Neural cell (in vitro differentiated cells): ENCODE results near the gene C18orf54.
"Not testable (repeated sequence)": the region's sequence is repeated elsewhere in the genome, so short reads cannot be mapped to it uniquely, and the experiment has no call there.

ENCODE experiments used
- EP300 ChIP-seq: fragments of 450-650 bp; conservative IDR thresholded peaks from 2 replicates; pipeline ENCODE4 v1.6.1; 2014; ENCODE audit warnings: antibody characterized with exemption, mild to moderate bottlenecking, moderate library complexity; ENCODE audit not compliant: poor library complexity, severe bottlenecking
- EZH2 ChIP-seq: fragments of 200-600, 300-800 bp; shearing (Covaris generic), sonication (generic); IDR thresholded peaks from 2 replicates; pipeline ENCODE4 v1.6.1; 2014; ENCODE audit warnings: antibody characterized with exemption, low read length, borderline replicate concordance, mild to moderate bottlenecking; ENCODE audit not compliant: insufficient read depth, poor library complexity, severe bottlenecking
- MXI1 ChIP-seq: fragments of 450-650 bp; conservative IDR thresholded peaks from 2 replicates; pipeline ENCODE4 v1.6.1; 2014; ENCODE audit warnings: antibody characterized with exemption, mild to moderate bottlenecking; ENCODE audit not compliant: poor library complexity, severe bottlenecking
- TF ChIP-seq, protein P1 (sequence below): fragments of 450-650 bp; IDR thresholded peaks from 2 replicates; pipeline ENCODE4 v1.5.1; 2014; ENCODE audit warnings: antibody characterized with exemption, mild to moderate bottlenecking, moderate library complexity; ENCODE audit not compliant: poor library complexity, severe bottlenecking

DNA sequence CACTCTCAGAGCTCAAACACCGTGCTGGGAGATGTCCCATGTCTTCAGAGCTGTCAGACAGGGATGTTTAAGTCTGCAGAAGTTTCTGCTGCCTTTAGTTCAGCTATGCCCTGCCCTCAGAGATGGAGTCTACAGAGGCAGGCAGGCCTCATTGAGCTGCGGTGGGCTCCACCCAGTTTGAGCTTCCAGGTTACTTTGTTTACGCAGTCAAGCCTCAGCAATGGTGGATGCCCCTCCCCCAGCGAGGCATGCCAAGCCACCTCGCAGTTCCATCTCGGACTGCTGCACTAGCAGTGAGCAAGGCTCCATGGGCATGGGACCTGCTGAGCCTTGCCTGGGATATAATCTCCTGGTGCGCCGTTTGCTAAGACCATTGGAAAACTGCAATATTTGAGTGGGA, 48.1 kb upstream of the C18orf54 start:
- TF ChIP-seq EZH2, MXI1, EP300: not testable (repeated sequence)
- TF ChIP-seq, protein P1, sequence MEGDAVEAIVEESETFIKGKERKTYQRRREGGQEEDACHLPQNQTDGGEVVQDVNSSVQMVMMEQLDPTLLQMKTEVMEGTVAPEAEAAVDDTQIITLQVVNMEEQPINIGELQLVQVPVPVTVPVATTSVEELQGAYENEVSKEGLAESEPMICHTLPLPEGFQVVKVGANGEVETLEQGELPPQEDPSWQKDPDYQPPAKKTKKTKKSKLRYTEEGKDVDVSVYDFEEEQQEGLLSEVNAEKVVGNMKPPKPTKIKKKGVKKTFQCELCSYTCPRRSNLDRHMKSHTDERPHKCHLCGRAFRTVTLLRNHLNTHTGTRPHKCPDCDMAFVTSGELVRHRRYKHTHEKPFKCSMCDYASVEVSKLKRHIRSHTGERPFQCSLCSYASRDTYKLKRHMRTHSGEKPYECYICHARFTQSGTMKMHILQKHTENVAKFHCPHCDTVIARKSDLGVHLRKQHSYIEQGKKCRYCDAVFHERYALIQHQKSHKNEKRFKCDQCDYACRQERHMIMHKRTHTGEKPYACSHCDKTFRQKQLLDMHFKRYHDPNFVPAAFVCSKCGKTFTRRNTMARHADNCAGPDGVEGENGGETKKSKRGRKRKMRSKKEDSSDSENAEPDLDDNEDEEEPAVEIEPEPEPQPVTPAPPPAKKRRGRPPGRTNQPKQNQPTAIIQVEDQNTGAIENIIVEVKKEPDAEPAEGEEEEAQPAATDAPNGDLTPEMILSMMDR = not testable (repeated sequence)
